Hematopoietic multipotent progenitor cell treated with erythropoietin and hydrocortisone succinate and interleukin-3 and kit ligand, for 8 days (in vitro differentiated cells): ENCODE measurements around the gene APOB.

Source experiments
- DNase-seq: peaks from one replicate; pipeline ENCODE4 v3.0.0-alpha.2; 2015

Gene APOB

GRCh38 chr2:21047141-21048009, 3.5 kb upstream of the APOB start:
- DNase-seq: no peak

GRCh38 chr2:21046506-21046905, 2.6 kb upstream of the APOB start:
- no peak for DNase-seq

GRCh38 chr2:21044694-21045371, 960 bp upstream of the APOB start:
- no peak for DNase-seq

GRCh38 chr2:21042958-21043743, 722 bp downstream of the APOB start:
- peak; percentile 46 for DNase-seq

GRCh38 chr2:21042708-21042957, 1.2 kb downstream of the APOB start:
- DNase-seq: no peak

GRCh38 chr2:21041943-21042707, 1.7 kb downstream of the APOB start:
- no peak for DNase-seq

- DNase-seq: no peak
Measured at GRCh38 chr2:21041462-21041861, 2.4 kb downstream of the APOB start.

GRCh38 chr2:21040468-21041377, 3.1 kb downstream of the APOB start:
- no peak for DNase-seq

GRCh38 chr2:21039979-21040467, 3.9 kb downstream of the APOB start:
- no peak for DNase-seq

GRCh38 chr2:21039080-21039556, 4.8 kb downstream of the APOB start:
- no peak for DNase-seq

GRCh38 chr2:21038403-21039073, 5.3 kb downstream of the APOB start:
- DNase-seq: no peak

- no peak for DNase-seq
Measured at GRCh38 chr2:21037671-21038108, 6.2 kb downstream of the APOB start.

- no peak for DNase-seq
Measured at GRCh38 chr2:21036708-21037670, 6.9 kb downstream of the APOB start.

- DNase-seq: no peak
Measured at GRCh38 chr2:21035974-21036707, 7.7 kb downstream of the APOB start.

GRCh38 chr2:21035282-21035973, 8.4 kb downstream of the APOB start:
- no peak for DNase-seq

- DNase-seq: no peak
Measured at GRCh38 chr2:21034972-21035279, 8.9 kb downstream of the APOB start.

- DNase-seq: no peak
Measured at GRCh38 chr2:21034156-21034971, 9.5 kb downstream of the APOB start.
